D721Med (cell line): ENCODE results near the gene FOXN4.

Experiments used
- DNase-seq: peaks from one replicate; pipeline ENCODE4 v3.0.0; 2011; ENCODE audit warnings: low spot score; ENCODE audit not compliant: insufficient read length
- FAIRE-seq: peaks from 2 replicates; lab custom pipeline; 2011; peaks lifted over from hg19 to GRCh38; lab: Jason Lieb, UNC
- TF ChIP-seq, protein P1 (sequence below): IDR thresholded peaks from 2 replicates; pipeline ENCODE4 v1.5.1; 2012; ENCODE audit warnings: mild to moderate bottlenecking, control low read depth; ENCODE audit not compliant: insufficient read depth; ENCODE audit errors: missing control alignments

Gene FOXN4

DNA sequence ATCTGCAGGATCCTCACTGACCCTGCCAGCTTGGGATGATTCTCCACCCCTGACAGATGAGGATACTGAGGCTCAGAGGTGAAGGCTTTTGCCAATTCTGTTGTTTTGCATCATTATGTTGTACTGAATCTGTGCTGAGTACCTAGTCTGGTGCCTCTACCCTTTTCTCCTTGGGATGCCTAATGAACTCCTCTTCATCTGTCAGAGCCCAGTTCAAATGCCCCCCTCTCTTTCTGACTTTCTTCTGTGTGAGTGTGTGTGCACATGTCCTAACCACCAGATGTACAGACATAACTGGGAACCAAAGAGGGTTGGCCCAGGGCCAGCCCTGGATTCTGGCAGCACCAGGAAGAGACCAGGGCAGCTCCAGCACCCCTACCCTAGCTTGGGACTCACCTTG, 22.8 kb downstream of the FOXN4 start:
- DNase-seq (no peak), FAIRE-seq (no peak)
- TF ChIP-seq, protein P1, sequence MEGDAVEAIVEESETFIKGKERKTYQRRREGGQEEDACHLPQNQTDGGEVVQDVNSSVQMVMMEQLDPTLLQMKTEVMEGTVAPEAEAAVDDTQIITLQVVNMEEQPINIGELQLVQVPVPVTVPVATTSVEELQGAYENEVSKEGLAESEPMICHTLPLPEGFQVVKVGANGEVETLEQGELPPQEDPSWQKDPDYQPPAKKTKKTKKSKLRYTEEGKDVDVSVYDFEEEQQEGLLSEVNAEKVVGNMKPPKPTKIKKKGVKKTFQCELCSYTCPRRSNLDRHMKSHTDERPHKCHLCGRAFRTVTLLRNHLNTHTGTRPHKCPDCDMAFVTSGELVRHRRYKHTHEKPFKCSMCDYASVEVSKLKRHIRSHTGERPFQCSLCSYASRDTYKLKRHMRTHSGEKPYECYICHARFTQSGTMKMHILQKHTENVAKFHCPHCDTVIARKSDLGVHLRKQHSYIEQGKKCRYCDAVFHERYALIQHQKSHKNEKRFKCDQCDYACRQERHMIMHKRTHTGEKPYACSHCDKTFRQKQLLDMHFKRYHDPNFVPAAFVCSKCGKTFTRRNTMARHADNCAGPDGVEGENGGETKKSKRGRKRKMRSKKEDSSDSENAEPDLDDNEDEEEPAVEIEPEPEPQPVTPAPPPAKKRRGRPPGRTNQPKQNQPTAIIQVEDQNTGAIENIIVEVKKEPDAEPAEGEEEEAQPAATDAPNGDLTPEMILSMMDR, result no peak

DNA sequence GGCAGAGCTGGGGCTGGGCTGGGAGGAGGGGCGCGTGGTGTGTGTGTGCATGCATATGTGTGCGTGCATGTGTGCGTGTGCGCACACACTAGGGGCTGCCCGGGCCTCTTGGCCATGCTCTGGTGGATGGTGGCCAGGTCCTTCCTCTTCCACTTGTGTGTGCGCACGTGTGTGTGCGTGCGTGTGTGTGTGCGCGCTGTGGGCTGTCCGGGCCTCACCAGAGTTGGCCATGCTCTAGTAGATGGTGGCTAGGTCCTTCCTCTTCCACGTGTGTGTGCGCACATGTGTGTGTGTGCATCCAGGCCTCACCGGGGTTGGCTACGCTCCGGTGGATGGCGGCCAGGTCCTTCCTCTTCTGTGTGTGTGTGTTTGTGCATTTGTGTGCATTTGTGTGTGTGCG, 24.7 kb downstream of the FOXN4 start:
- FAIRE-seq (no peak), DNase-seq (no peak)
- TF ChIP-seq, protein P1, result no peak

DNA sequence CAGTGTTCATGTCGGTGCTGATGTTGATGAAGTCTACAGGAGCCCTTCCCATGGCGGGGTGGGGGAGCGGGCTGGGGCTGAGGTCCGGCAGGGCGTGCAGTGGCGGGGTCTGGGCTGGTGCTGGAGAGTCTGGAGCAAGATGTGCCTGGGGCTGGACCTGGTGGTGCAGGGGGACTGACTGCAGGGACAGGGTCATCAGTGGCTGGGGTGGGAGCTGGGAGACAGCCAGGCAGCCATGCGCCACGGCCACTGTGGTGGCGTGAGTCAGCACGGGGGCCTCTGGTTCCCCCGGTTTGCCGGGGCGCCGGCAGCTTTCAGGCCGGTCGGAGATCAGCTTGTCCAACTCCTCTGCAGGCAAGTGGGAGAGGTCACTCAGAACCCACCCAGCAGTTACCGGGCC, 27.6 kb downstream of the FOXN4 start:
- TF ChIP-seq, protein P1, result no peak
- DNase-seq (no peak), FAIRE-seq (no peak)

DNA sequence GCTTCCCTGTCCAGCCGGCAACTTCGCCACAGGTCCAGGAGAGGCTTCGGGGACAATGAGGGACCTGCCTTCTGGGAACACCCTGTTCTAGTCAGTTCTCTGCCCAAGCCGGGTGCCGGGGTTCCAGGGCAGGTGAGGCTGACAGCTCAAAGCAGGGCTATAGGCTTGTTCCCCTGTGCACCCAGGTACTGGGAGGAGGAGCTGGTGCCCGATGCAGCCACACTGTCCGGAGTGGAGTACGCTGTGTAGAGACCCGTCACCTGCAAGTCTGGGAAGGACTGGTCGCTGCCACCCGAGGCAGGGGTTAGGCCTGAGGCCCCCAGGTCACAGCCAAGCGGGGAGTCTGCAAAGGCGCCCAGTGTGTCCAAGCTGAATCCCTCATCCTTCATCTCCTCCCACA, 29.6 kb downstream of the FOXN4 start:
- FAIRE-seq (no peak), DNase-seq (no peak)
- TF ChIP-seq, protein P1, result no peak

DNA sequence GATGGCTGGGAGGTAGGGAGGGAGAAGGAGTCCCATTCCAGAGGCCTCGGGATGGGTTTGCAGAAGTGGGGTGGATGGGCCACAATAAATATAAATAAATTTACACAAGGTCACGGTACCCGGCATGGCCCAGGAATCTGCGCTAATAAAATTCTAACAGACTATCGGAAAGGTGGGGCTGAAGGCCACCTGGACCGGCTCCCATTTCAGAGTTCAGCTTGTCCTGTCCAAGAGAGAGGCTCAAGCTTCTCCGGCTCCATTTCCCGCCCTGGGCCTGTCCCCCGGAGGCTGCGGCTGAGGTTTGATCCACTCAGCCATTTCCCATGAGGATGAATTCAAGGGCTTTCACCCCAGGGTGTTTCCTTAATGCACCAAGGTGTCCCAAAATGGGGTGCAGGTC, 30.2 kb downstream of the FOXN4 start:
- no peak for DNase-seq
- no peak for FAIRE-seq

DNA sequence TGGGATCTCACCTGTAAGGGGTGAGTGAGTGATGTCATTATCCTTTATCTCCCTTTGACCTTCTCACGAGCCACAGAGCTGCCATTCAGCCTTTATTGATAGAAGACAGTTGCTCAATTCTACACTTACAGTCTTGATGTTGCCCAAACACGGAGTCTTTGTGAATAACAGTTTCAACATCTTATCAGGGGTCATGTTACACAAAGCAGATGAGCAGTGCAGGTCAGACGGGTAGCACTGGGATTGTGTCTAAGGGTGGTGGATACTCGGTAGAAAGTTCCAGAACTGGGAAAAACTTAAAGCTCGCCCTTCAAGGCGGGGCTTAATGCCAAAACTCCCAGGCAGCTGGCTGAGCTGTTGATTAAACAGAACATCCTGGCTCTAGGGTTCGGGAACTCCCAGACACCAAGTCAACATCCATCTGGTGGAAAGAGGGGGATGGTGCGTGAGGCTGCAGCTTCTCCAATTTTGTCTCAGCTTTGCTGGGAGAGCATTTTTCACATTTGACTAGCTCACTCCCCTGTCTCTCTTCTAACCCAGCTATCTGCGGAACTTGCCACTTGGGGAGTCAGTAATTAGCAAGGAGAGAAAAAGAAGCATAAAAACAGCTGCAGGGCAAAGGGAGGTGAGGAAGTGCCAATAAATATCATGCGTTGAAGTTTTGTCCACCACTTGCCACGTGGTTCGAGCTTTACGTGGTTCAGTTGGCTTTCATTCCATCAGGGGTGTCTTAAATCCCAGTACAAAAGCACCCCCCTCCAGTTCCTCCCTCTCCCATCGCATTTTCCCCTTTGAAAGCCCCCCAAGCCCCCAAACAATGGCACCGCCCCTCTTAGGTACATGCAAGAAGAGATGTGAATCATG, 31.0 kb downstream of the FOXN4 start:
- no peak for DNase-seq
- TF ChIP-seq, protein P1, result no peak
- no peak for FAIRE-seq

More for the DNA sequence above, 30.2 kb downstream of the FOXN4 start:
- TF ChIP-seq, protein P1, result no peak

DNA sequence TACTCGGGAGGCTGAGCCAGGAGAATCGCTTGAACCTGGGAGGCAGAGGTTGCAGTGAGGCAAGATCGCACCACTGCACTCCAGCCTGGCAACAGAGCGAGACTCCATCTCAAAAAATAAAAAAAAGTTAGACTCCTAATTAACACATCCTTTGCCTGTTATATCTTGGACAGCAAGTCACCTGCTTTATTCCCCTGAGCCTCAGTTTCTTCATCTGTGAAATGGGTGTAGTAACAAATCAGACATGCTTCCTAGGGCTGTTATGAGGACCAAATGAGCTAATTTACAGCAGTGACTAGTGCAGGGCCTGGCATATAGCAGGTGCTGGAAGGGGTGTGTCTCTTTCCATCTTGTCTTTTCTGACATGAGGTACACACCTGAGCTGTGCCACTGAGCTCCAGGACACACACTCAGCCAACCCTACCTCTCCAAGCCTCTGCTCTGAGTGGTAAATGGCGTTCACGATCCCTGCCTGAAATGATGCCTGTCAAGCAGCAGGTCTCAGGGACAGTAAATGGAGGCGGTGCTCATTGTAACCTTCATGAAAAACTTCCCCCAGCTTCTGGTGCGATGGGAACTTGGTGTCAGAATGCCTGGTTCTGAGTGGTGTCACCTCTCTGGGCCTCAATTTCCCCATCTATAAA, 31.7 kb downstream of the FOXN4 start:
- DNase-seq (no peak), FAIRE-seq (no peak)
- TF ChIP-seq, protein P1, result no peak
